Measurements from ENCODE around the gene CNKSR2. TPM values are rescaled to one million over a fixed set of nuclear protein-coding genes. Genes with fewer than 3 reads are reported as not detected.

The CNKSR2 gene
- total RNA-seq, 1 donor from 2014 or later: 0.47 TPM

DNA sequence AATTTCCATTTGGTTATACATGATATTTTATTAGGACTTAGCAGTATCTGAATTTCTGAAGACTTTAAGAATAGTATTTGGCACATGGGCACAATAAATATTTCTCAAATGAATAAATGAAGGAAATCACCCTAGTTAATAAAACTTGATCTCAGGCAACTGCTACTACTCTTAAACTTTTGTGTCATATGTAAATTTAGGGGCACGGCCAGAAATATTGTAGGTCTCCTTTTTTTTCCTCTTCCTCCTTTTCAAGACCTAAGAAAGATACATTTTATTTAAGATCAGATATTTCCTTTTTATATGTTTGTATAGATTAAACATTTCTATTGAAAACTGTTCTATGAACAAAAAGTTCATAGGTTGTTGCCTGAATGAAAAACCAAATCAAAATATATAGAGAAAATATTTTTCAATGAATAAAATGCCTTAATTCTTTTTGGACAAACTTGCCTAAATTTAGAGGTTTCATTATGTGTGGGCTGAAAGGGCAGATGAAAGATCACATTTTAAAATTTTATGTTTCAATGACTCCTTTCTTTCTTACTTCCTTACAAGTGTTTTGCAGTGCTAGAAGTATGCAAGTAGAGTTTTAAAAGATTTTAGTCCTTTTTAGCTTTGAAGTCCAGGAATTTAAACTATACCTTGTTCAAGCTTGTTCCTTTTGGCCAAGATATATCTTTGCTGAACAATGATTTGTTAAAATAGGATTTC, 26.3 kb downstream of the CNKSR2 start:
- H3K9me3 ChIP-seq (replicated peaks): no peaks in the 10 kb centered on the region
- H3K36me3 ChIP-seq: no peaks in the 10 kb centered on the region
- TF ChIP-seq, protein P1, sequence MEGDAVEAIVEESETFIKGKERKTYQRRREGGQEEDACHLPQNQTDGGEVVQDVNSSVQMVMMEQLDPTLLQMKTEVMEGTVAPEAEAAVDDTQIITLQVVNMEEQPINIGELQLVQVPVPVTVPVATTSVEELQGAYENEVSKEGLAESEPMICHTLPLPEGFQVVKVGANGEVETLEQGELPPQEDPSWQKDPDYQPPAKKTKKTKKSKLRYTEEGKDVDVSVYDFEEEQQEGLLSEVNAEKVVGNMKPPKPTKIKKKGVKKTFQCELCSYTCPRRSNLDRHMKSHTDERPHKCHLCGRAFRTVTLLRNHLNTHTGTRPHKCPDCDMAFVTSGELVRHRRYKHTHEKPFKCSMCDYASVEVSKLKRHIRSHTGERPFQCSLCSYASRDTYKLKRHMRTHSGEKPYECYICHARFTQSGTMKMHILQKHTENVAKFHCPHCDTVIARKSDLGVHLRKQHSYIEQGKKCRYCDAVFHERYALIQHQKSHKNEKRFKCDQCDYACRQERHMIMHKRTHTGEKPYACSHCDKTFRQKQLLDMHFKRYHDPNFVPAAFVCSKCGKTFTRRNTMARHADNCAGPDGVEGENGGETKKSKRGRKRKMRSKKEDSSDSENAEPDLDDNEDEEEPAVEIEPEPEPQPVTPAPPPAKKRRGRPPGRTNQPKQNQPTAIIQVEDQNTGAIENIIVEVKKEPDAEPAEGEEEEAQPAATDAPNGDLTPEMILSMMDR (IDR thresholded peaks at IDR 0.05; ENCODE audit: borderline replicate concordance): no peak
- H3K27ac ChIP-seq (replicated peaks): no peak overlapping the region
- DNase-seq: no peak
- H3K4me1 ChIP-seq: no peaks in the 10 kb centered on the region
- intact Hi-C loops (cut with micrococcal nuclease): no loop called here
- no peaks in the 10 kb centered on the region for H3K27me3 ChIP-seq (ENCODE audit: low read depth)
- no peak overlapping the region for H3K4me3 ChIP-seq

DNA sequence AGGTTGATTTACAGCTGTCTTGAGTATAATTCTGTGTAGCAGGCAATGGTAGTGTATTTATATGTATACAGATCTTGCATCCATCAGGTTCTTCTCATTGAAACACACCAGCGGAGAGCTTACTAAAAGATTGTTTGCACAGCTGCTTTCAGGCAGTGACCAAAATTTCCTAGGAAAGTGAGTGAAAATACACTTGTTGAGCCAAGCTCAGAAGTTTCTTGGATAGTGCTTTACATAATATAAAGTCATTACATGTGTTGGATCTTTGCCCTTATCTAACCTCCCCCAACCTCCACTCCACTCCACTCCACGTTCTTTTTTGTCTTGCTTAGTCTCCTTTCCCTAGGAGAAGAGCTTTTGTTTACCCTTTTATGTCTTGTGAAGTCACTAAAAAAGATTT, 34.1 kb downstream of the CNKSR2 start:
- no peak overlapping the region for H3K27ac ChIP-seq (replicated peaks)

DNA sequence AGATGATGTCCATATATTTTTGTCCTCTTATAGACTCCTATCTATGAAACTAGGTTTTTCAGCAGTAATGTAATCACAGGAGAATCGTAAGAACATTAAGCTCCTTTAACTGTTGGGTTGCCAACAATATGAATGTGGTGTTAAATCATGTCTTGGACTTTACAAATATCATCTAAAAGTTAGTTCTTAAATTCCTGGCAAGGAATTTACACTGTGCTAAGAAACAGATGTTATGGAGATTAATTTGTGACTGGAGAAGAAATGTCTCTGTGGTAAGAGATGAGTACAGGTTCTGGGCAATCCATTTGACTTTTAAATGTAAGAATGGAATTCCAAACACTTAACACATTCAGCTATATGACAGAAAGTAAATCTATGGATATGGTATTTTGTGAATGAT, 34.6 kb downstream of the CNKSR2 start:
- intact Hi-C loops (cut with micrococcal nuclease): no loop called here
- Histone ChIP-seq H3K4me1 (no peaks in the 10 kb centered on the region), H3K9me3 (replicated peaks) (peaks cover under 1% of the 10 kb centered on the region), H3K27ac (replicated peaks) (no peak overlapping the region), H3K27me3 (ENCODE audit: low read depth) (no peaks in the 10 kb centered on the region), H3K36me3 (no peaks in the 10 kb centered on the region), H3K4me3 (no peak overlapping the region)
- no peak for DNase-seq
- TF ChIP-seq, protein P1 (IDR thresholded peaks at IDR 0.05; ENCODE audit: borderline replicate concordance): no peak

More for the DNA sequence above, 34.1 kb downstream of the CNKSR2 start:
- H3K27me3 ChIP-seq (ENCODE audit: low read depth): no peaks in the 10 kb centered on the region
- no peaks in the 10 kb centered on the region for H3K9me3 ChIP-seq (replicated peaks)
- TF ChIP-seq, protein P1 (IDR thresholded peaks at IDR 0.05; ENCODE audit: borderline replicate concordance): no peak
- DNase-seq: no peak
- H3K4me1 ChIP-seq: no peaks in the 10 kb centered on the region
- no peak overlapping the region for H3K4me3 ChIP-seq
- intact Hi-C loops (cut with micrococcal nuclease): no loop called here
- H3K36me3 ChIP-seq: no peaks in the 10 kb centered on the region

DNA sequence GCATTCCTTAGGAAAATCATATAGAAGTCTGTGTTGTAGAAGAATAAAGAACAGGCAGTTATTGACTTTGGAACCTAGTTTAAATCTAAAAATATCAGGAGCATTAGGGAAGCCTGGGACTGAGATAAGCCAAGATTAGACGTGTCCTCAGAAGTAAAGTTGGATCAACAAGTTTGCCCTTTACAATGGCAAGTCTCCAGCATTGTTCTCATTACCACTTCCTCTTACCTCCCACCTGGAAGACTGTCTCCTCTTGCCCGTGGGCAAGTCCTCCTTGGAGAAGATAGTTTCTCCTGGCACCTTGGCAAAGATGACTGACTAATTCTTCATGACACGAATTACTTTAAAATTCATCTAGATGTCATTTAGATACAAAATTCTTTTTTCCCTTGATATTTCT, 37.8 kb downstream of the CNKSR2 start:
- H3K27me3 ChIP-seq (ENCODE audit: low read depth): no peaks in the 10 kb centered on the region
- TF ChIP-seq, protein P1 (IDR thresholded peaks at IDR 0.05; ENCODE audit: borderline replicate concordance): no peak
- H3K36me3 ChIP-seq: no peaks in the 10 kb centered on the region
- H3K4me3 ChIP-seq: no peak overlapping the region
- no peak for DNase-seq
- intact Hi-C loops (cut with micrococcal nuclease): no loop called here
- H3K27ac ChIP-seq (replicated peaks): no peak overlapping the region
- H3K9me3 ChIP-seq (replicated peaks): peaks cover 8% of the 10 kb centered on the region
- H3K4me1 ChIP-seq: no peaks in the 10 kb centered on the region

DNA sequence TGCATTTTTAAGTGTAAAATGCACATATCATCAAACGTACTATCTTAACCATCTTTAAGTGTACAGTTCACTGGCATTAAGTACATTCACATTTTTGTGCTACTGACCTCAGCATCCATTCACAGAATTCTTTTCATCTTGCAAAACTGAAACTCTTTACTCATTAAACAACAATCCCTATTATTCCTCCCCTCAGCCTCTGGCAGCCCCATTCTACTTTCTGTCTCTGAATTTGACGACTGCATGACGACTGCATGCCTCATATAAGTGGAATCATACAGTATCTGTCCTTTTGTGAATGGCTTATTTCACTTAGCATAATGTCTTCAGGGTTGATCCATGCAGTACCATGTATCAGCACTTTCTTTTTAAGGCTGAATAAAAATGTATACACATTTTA, 38.7 kb downstream of the CNKSR2 start:
- Histone ChIP-seq H3K36me3 (no peaks in the 10 kb centered on the region), H3K9me3 (replicated peaks) (peaks cover 16% of the 10 kb centered on the region), H3K4me1 (no peaks in the 10 kb centered on the region), H3K4me3 (no peak overlapping the region), H3K27me3 (ENCODE audit: low read depth) (no peaks in the 10 kb centered on the region), H3K27ac (replicated peaks) (no peak overlapping the region)
- intact Hi-C loops (cut with micrococcal nuclease): no loop called here
- TF ChIP-seq, protein P1 (IDR thresholded peaks at IDR 0.05; ENCODE audit: borderline replicate concordance): no peak
- DNase-seq: no peak
